GM12864 (cell line): ENCODE results near the gene HLX.

Experiments
- DNase-seq: peaks from one replicate; pipeline ENCODE4 v3.0.0-alpha.2; 2011; ENCODE audit warnings: low read depth
- H3K4me3 ChIP-seq: 2 replicates; pipeline ENCODE4 v1.5.1; 2011; ENCODE audit warnings: mild to moderate bottlenecking, low read depth, low read length, control low read depth
- TF ChIP-seq, protein P1 (sequence below): IDR thresholded peaks from 2 replicates; pipeline ENCODE4 v1.5.1; 2011; ENCODE audit warnings: low read depth, mild to moderate bottlenecking, moderate library complexity, low read length, control low read depth, inconsistent platforms; ENCODE audit errors: missing control alignments

The HLX gene

DNA sequence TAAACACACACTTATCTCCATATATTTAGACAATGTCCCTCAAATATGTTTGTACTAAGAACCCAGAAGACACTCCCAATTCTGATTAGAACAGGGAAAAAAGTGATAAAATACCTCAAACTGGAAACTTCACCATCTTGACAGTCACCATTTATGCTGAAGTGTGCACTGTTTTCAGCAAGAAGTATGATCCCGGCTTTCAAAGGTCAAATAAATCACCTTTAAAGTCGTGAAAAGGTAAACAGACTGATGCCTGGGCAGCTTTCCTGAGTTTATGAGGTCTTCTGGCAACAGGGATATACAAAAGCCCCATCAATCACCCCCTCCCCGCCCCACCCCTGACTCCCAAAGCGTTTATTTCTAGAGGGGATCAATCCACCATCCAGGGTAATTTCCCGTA is 37.9 kb downstream of the HLX start:
- TF ChIP-seq, protein P1, sequence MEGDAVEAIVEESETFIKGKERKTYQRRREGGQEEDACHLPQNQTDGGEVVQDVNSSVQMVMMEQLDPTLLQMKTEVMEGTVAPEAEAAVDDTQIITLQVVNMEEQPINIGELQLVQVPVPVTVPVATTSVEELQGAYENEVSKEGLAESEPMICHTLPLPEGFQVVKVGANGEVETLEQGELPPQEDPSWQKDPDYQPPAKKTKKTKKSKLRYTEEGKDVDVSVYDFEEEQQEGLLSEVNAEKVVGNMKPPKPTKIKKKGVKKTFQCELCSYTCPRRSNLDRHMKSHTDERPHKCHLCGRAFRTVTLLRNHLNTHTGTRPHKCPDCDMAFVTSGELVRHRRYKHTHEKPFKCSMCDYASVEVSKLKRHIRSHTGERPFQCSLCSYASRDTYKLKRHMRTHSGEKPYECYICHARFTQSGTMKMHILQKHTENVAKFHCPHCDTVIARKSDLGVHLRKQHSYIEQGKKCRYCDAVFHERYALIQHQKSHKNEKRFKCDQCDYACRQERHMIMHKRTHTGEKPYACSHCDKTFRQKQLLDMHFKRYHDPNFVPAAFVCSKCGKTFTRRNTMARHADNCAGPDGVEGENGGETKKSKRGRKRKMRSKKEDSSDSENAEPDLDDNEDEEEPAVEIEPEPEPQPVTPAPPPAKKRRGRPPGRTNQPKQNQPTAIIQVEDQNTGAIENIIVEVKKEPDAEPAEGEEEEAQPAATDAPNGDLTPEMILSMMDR: no peak
- no peak for DNase-seq
- no peak overlapping the region for H3K4me3 ChIP-seq

- no peak overlapping the region for H3K4me3 ChIP-seq
- TF ChIP-seq, protein P1: no peak
- DNase-seq: no peak
Measured at GRCh38 chr1:220917535-220918209, 38.4 kb downstream of the HLX start.

DNA sequence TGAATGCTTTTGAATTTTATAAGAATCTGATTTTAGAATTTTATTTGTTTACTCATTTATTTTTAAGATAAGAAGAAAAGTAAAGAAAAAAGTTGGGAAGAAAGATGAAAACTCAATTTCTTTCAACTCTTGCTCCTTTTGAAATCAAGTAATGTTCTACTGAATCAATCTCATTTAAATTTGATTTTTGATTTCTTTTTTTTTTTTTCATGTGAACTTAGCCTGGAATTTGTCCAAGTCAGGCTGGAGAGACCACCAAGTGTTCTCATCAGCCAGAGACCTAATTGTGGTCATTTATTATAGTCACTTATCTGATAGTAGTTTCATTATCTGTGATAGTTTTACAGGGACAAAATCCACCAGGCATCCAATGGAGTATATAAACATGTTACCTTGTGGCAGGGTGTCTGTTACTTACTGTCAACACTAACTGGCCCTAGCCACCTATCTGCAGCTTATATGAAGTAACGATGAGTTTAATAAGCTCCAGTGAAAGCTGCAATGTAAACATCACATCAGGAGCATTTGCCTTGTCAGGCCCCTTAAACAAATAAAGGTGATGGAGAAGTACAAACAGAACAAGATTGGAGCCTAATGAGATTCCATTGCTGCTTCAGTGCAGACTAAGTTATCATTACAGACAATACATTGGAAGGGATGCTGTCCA is 39.2 kb downstream of the HLX start:
- no peak overlapping the region for H3K4me3 ChIP-seq
- DNase-seq: no peak
- TF ChIP-seq, protein P1: no peak

DNA sequence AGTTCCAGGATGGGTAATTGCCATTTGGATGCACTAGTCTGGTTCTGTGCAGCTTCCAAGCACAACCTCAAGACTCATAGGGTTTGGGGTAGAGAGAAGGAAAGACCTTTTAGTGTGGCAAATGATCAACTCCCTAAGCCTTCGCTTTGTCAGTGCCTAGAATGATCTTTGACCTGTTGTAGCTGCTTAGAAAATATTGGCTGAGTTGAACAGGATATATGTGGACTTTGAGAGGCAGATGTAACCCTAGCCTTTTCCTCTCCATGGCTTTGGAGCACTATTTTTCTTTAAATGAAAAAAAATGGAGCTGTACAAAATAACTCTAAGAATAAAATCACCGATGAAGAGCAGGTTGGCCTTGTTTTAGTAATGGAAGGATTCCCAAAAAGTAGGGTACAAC is 41.7 kb downstream of the HLX start:
- TF ChIP-seq, protein P1: no peak
- DNase-seq: no peak
- H3K4me3 ChIP-seq: no peak overlapping the region

DNA sequence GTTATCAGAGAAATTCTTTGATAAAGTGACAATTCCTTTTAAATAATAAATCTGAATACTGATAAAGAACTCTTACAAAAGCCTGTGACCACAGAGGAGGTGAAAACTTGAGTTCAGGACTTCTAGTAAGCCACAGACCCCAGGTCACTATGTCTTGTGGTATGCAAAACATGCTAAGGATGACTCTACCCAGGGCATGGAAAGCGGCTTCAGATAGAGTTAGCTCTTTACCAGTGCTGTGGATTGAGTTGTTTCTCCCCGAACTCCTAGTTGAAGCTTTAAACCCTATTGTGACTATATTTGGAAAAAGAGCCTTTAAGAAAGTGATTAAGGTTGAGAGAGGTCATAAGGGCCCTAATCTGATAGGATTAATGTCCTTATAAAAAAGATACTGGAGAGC is 42.3 kb downstream of the HLX start:
- TF ChIP-seq, protein P1: no peak
- DNase-seq: no peak
- H3K4me3 ChIP-seq: no peak overlapping the region

DNA sequence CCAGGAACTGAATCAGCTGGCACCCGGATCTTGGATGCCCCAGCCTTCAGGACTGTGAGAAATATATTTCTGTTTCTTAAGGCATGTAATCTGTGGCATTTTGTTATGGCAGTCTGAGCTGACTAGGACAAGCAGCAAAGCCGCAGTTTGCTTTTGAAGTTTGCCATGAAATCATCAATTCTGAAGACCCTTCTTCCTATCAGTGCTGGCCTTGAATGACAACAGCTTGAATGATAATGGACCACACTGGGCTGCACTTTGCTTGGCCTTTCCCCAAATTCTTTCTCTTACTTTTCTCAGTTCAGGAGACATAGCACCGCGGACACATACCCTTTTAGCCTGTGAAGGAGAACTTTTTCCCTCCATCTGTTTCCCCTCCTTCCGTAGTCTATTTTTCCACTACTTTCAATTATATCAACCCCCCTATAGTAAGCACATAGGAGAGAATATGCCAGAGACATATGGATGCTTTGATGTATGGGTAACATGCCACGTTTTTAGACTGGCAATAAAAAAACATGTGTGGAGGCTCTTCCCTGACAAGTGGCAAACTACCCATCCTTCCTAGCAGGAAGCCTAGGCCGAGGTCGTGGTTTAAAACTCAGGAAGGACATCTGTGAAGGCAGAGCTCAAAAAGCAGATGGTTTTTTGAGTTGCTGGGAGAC is 42.9 kb downstream of the HLX start:
- no peak overlapping the region for H3K4me3 ChIP-seq
- TF ChIP-seq, protein P1: no peak
- DNase-seq: no peak
